GM12878 (cell line): Measurements from ENCODE around the gene BTBD8. TPM values are rescaled to one million over a fixed set of nuclear protein-coding genes. Genes with fewer than 3 reads are reported as not detected.

Experiments used
- ATAC-seq: fragments of 200-7000 bp; cut with Tn5 transposase; 3 replicates; pipeline ENCODE4 v1.9.1; 2020; ENCODE audit warnings: mild to moderate bottlenecking, moderate library complexity
- BruUV-seq: library from RNA; stranded (reverse); fragments of 400-500 nt; replicated peaks from 2 replicates; lab custom pipeline; 2021; lab: Mats Ljungman, UMichigan
- CTCF ChIA-PET: fragments of 300-600 bp; sonication (Branson Sonifier 250); formaldehyde crosslinking; extraction: SDS; loops from one replicate; lab custom pipeline; 2021; ENCODE audit warnings: inconsistent platforms; lab: Yijun Ruan, JAX
- POLR2A ChIA-PET: fragments of 350-600 bp; formaldehyde crosslinking; extraction: SDS; loops from one replicate; lab custom pipeline; 2021; ENCODE audit warnings: inconsistent platforms; lab: Charles Lee
- RAD21 ChIA-PET: fragments of 300-600 bp; sonication (Branson Sonifier 250); formaldehyde crosslinking; loops from one replicate; lab custom pipeline; 2023; ENCODE audit warnings: antibody characterized with exemption; ENCODE audit not compliant: unreplicated experiment; lab: Charles Lee
- SMC1A ChIA-PET: fragments of 300-600 bp; sonication (Branson Sonifier 250); formaldehyde crosslinking; loops from one replicate; lab custom pipeline; 2023; ENCODE audit not compliant: unreplicated experiment, uncharacterized antibody; lab: Charles Lee
- DNase-seq: peaks from one replicate; pipeline ENCODE4 v3.0.0-alpha.2; 2011; ENCODE audit warnings: low read depth, low spot score
- FAIRE-seq: peaks from 3 replicates; lab custom pipeline; 2011; peaks lifted over from hg19 to GRCh38; lab: Jason Lieb, UNC
- H2AFZ ChIP-seq: 2 replicates; pipeline ENCODE4 v1.6.0; 2011; ENCODE audit warnings: low read depth, low read length, control low read depth; ENCODE audit not compliant: control insufficient read depth
- H3K27ac ChIP-seq: 2 replicates; pipeline ENCODE4 v1.5.1; 2011; ENCODE audit warnings: control low read depth; ENCODE audit not compliant: control insufficient read depth, insufficient read depth
- H3K27me3 ChIP-seq, 2 experiments: replicated peaks in 1 of 2; 2 replicates each; pipeline versions ENCODE4 v1.6.0 to v1.6.1; 2011; ENCODE audit warnings: low read length in 1 of 2; ENCODE audit not compliant: control insufficient read depth in 2 of 2, insufficient read depth in 2 of 2
- H3K36me3 ChIP-seq, 2 experiments: 2 replicates each; pipeline ENCODE4 v1.5.1; 2011; ENCODE audit warnings: low read length in 1 of 2; ENCODE audit not compliant: control insufficient read depth in 2 of 2, insufficient read depth in 2 of 2
- H3K4me1 ChIP-seq: 2 replicates; pipeline ENCODE4 v1.6.1; 2011; ENCODE audit warnings: mild to moderate bottlenecking, low read length, moderate library complexity, mixed read lengths; ENCODE audit not compliant: control insufficient read depth, insufficient read depth
- H3K4me2 ChIP-seq: 2 replicates; pipeline ENCODE4 v1.6.0; 2011; ENCODE audit warnings: control low read depth; ENCODE audit not compliant: control insufficient read depth, insufficient read depth
- H3K4me3 ChIP-seq: fragments of 200-600 bp; sonication (generic); 2 replicates; pipeline ENCODE4 v1.5.1; 2016
- H3K79me2 ChIP-seq: 2 replicates; pipeline ENCODE4 v1.6.0; 2011; ENCODE audit warnings: low read length; ENCODE audit not compliant: control insufficient read depth, insufficient read depth
- H3K9ac ChIP-seq: 2 replicates; pipeline ENCODE4 v1.8.0; 2011; ENCODE audit warnings: low read length, control low read depth, mixed read lengths; ENCODE audit not compliant: control insufficient read depth, insufficient read depth
- H3K9me3 ChIP-seq: replicated peaks from 3 replicates; pipeline ENCODE4 v1.5.1; 2011; ENCODE audit warnings: mild to moderate bottlenecking, low read length; ENCODE audit not compliant: control insufficient read depth, insufficient read depth
- H4K20me1 ChIP-seq: 2 replicates; pipeline ENCODE4 v1.6.0; 2011; ENCODE audit not compliant: control insufficient read depth, insufficient read depth
- CHD4 ChIP-seq: fragments of 200-600 bp; sonication (generic); IDR thresholded peaks from 2 replicates; pipeline ENCODE4 v1.6.1; 2016; ENCODE audit warnings: mild to moderate bottlenecking
- FOXK2 ChIP-seq: fragments of 450-650 bp; IDR thresholded peaks from 2 replicates; pipeline ENCODE4 v1.6.1; 2017; ENCODE audit warnings: mild to moderate bottlenecking, moderate library complexity
- RAD51 ChIP-seq: fragments of 450-650 bp; IDR thresholded peaks from 2 replicates; pipeline ENCODE4 v1.6.1; 2016; ENCODE audit warnings: moderate library complexity, mild to moderate bottlenecking, inconsistent platforms
- WGBS: methylation state at CpG from one replicate; pipeline ENCODE4 v1.1.6; 2016; ENCODE audit warnings: low lambda C conversion rate; ENCODE audit not compliant: insufficient replicate concordance, insufficient coverage; ENCODE audit errors: missing lambda C conversion rate; 5-methylcytosine and 5-hydroxymethylcytosine counted together
- in situ Hi-C: fragments of 300-500 bp; cut with MboI; formaldehyde crosslinking; loops from 9 replicates; pipeline ENCODE4 v1.14.3; 2018; ENCODE audit warnings: mixed read lengths
- intact Hi-C: fragments of 100-400 bp; cut with micrococcal nuclease; formaldehyde crosslinking; loops from one replicate; pipeline ENCODE4 v1.14.2; 2022; ENCODE audit not compliant: unreplicated experiment
- polyA plus RNA-seq, 11 experiments: library from polyadenylated mRNA; depleted of rRNA in 4 of 11; unstranded in 6 of 11; stranded (reverse) in 5 of 11; fragments of >200 nt; fragmentation: Nextera tagmentation in 4 of 11; fragmentation: Illumina TruSeq in 1 of 11; extraction: Ambion mirVana in 4 of 11; extraction: Trizol in 1 of 11; gene quantifications; 1 replicate in 1 of 11; 2 replicates in 10 of 11; pipeline versions ENCODE4 v1.2.1 to v1.2.3, GENCODE V29; 2011 to 2016; ENCODE audit warnings: inconsistent platforms in 2 of 11, missing spikeins in 2 of 11, low read depth in 1 of 11
- total RNA-seq, 4 experiments: library from RNA; depleted of rRNA in 3 of 4; stranded (reverse); fragments of >200 nt in 3 of 4; fragmentation: Illumina TruSeq in 1 of 4; extraction: Trizol in 1 of 4; gene quantifications; 2 replicates each; pipeline versions ENCODE4 v1.2.1 to v1.2.3, GENCODE V29; 2013 to 2021
- TF ChIP-seq, protein P1 (sequence below): fragments of 450-650 bp; IDR thresholded peaks from 2 replicates; pipeline ENCODE4 v1.6.1; 2017; ENCODE audit warnings: antibody characterized with exemption, mild to moderate bottlenecking, moderate library complexity

The BTBD8 gene
- total and polyA plus RNA-seq, 10 of the 15 experiments (the other 5 are each of a cell fraction or from before 2014, with no cell fraction given): 0.07 to 0.32 (median 0.19) TPM; not detected in 1

- TF ChIP-seq, protein P1, sequence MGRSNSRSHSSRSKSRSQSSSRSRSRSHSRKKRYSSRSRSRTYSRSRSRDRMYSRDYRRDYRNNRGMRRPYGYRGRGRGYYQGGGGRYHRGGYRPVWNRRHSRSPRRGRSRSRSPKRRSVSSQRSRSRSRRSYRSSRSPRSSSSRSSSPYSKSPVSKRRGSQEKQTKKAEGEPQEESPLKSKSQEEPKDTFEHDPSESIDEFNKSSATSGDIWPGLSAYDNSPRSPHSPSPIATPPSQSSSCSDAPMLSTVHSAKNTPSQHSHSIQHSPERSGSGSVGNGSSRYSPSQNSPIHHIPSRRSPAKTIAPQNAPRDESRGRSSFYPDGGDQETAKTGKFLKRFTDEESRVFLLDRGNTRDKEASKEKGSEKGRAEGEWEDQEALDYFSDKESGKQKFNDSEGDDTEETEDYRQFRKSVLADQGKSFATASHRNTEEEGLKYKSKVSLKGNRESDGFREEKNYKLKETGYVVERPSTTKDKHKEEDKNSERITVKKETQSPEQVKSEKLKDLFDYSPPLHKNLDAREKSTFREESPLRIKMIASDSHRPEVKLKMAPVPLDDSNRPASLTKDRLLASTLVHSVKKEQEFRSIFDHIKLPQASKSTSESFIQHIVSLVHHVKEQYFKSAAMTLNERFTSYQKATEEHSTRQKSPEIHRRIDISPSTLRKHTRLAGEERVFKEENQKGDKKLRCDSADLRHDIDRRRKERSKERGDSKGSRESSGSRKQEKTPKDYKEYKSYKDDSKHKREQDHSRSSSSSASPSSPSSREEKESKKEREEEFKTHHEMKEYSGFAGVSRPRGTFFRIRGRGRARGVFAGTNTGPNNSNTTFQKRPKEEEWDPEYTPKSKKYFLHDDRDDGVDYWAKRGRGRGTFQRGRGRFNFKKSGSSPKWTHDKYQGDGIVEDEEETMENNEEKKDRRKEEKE: no peak
Measured at GRCh38 chr1:92228401-92228800, 148.3 kb downstream of the BTBD8 start (continued).

GRCh38 chr1:92230736-92231135 lies 150.6 kb downstream of the BTBD8 start:
- WGBS: 45% methylated on average over 1 of the region's 1 CpG
- CTCF ChIA-PET: interaction anchor here (1.0 kb wide), 1 partner anchor 9 kb away, joined by 3 read pairs; no protein-coding TSS in a partner anchor
- no peaks in the 10 kb centered on the region for H4K20me1 ChIP-seq
- in situ Hi-C loops: no loop called here
- ATAC-seq (no peak), FAIRE-seq (no peak), DNase-seq (no peak)
- BruUV-seq: no TSS peak
- RAD21 ChIA-PET: no interaction called here
- no peaks in the 10 kb centered on the region for H3K27me3 ChIP-seq
- SMC1A ChIA-PET: interaction anchor here (0.6 to 1.1 kb wide), 3 partner anchors 10 to 441 kb away, joined by 3 to 4 read pairs (median 3); no protein-coding TSS in a partner anchor
- intact Hi-C loops: no loop called here
- no peaks in the 10 kb centered on the region for H3K36me3 ChIP-seq
- no peak overlapping the region for H3K4me2 ChIP-seq
- no peaks in the 10 kb centered on the region for H3K4me1 ChIP-seq
- H3K27ac ChIP-seq: no peak overlapping the region
- no peak overlapping the region for H3K4me3 ChIP-seq
- no peak for TF ChIP-seq RAD51
- no peak for TF ChIP-seq CHD4
- no peak for TF ChIP-seq FOXK2
- POLR2A ChIA-PET: interaction anchor here (0.7 kb wide), 1 partner anchor 624 kb away, joined by 4 read pairs; no protein-coding TSS in a partner anchor
- H3K9me3 ChIP-seq: no peaks in the 10 kb centered on the region
- H3K79me2 ChIP-seq: no peaks in the 10 kb centered on the region
- no peak overlapping the region for H2AFZ ChIP-seq
- H3K9ac ChIP-seq: no peak overlapping the region

Other genes starting within 250 kb of the BTBD8 start
- 15.1 and 17.3 TPM in 2 replicates for gene TGFBR3, start 194.2 kb upstream of the BTBD8 start, total RNA-seq (2014; rRNA removed)
- gene TGFBR3, start 194.2 kb upstream of the BTBD8 start, total RNA-seq (2014; rRNA removed; fragmentation: Illumina TruSeq; extraction: Trizol): 10.1 and 11.1 TPM in 2 replicates
- gene TGFBR3, start 194.2 kb upstream of the BTBD8 start, total RNA-seq (2021): 16.5 and 18.6 TPM in 2 replicates
- 7.8 and 9.3 TPM in 2 replicates for gene TGFBR3, start 194.2 kb upstream of the BTBD8 start, polyA plus RNA-seq (2011; rRNA removed)
- gene TGFBR3, start 194.2 kb upstream of the BTBD8 start, polyA plus RNA-seq (2014; fragmentation: Illumina TruSeq; extraction: Trizol): 15.4 and 22.5 TPM in 2 replicates
- gene TGFBR3, start 194.2 kb upstream of the BTBD8 start, polyA plus RNA-seq (2014; fragmentation: Nextera tagmentation; extraction: Ambion mirVana): 1 to 10 TPM; 2.7 to 3.1 TPM
- 6.4 and 7.0 TPM in 2 replicates for gene TGFBR3, start 194.2 kb upstream of the BTBD8 start, polyA plus RNA-seq (2014; rRNA removed)
- gene TGFBR3, start 194.2 kb upstream of the BTBD8 start, polyA plus RNA-seq (2016; fragmentation: Nextera tagmentation; extraction: Ambion mirVana): 10 to 100 TPM; 14.2 to 16.5 TPM
- gene BRDT, start 130.9 kb upstream of the BTBD8 start, total RNA-seq (2014; rRNA removed): 0.11 TPM in 1 of 2 replicates, not detected in the other
- not detected in 2 replicates for gene BRDT, start 130.9 kb upstream of the BTBD8 start, total RNA-seq (2014; rRNA removed; fragmentation: Illumina TruSeq; extraction: Trizol)
- gene BRDT, start 130.9 kb upstream of the BTBD8 start, total RNA-seq (2021): not detected in 2 replicates
- gene BRDT, start 130.9 kb upstream of the BTBD8 start, polyA plus RNA-seq (2011; rRNA removed): not detected in 2 replicates
- not detected in 2 replicates for gene BRDT, start 130.9 kb upstream of the BTBD8 start, polyA plus RNA-seq (2014; fragmentation: Illumina TruSeq; extraction: Trizol)
- under 1 TPM in 1 of 2 experiments, not detected in 1; 0.02 TPM for gene BRDT, start 130.9 kb upstream of the BTBD8 start, polyA plus RNA-seq (2014; fragmentation: Nextera tagmentation; extraction: Ambion mirVana)
- gene BRDT, start 130.9 kb upstream of the BTBD8 start, polyA plus RNA-seq (2014; rRNA removed): not detected in 2 replicates
- gene BRDT, start 130.9 kb upstream of the BTBD8 start, polyA plus RNA-seq (2016; fragmentation: Nextera tagmentation; extraction: Ambion mirVana): not detected
- gene EPHX4, start 50.4 kb upstream of the BTBD8 start, total RNA-seq (2014; rRNA removed): not detected in 2 replicates
- not detected in 2 replicates for gene EPHX4, start 50.4 kb upstream of the BTBD8 start, total RNA-seq (2014; rRNA removed; fragmentation: Illumina TruSeq; extraction: Trizol)
- gene EPHX4, start 50.4 kb upstream of the BTBD8 start, total RNA-seq (2021): not detected in 2 replicates
- gene EPHX4, start 50.4 kb upstream of the BTBD8 start, polyA plus RNA-seq (2011; rRNA removed): not detected in 2 replicates
- gene EPHX4, start 50.4 kb upstream of the BTBD8 start, polyA plus RNA-seq (2014; fragmentation: Illumina TruSeq; extraction: Trizol): not detected in 2 replicates
- gene EPHX4, start 50.4 kb upstream of the BTBD8 start, polyA plus RNA-seq (2014; fragmentation: Nextera tagmentation; extraction: Ambion mirVana): not detected
- not detected in 2 replicates for gene EPHX4, start 50.4 kb upstream of the BTBD8 start, polyA plus RNA-seq (2014; rRNA removed)
- not detected for gene EPHX4, start 50.4 kb upstream of the BTBD8 start, polyA plus RNA-seq (2016; fragmentation: Nextera tagmentation; extraction: Ambion mirVana)
- gene SETSIP, start 4.9 kb upstream of the BTBD8 start, total RNA-seq (2014; rRNA removed): 0.17 TPM in 1 of 2 replicates, not detected in the other
- gene SETSIP, start 4.9 kb upstream of the BTBD8 start, total RNA-seq (2014; rRNA removed; fragmentation: Illumina TruSeq; extraction: Trizol): 0.23 TPM in 1 of 2 replicates, not detected in the other
- gene SETSIP, start 4.9 kb upstream of the BTBD8 start, total RNA-seq (2021): not detected in 2 replicates
- 0.18 and 0.48 TPM in 2 replicates for gene SETSIP, start 4.9 kb upstream of the BTBD8 start, polyA plus RNA-seq (2011; rRNA removed)
- gene SETSIP, start 4.9 kb upstream of the BTBD8 start, polyA plus RNA-seq (2014; fragmentation: Illumina TruSeq; extraction: Trizol): 0.33 and 0.46 TPM in 2 replicates
- under 1 TPM; 0.16 to 0.27 TPM for gene SETSIP, start 4.9 kb upstream of the BTBD8 start, polyA plus RNA-seq (2014; fragmentation: Nextera tagmentation; extraction: Ambion mirVana)
- gene SETSIP, start 4.9 kb upstream of the BTBD8 start, polyA plus RNA-seq (2014; rRNA removed): 0.15 and 0.22 TPM in 2 replicates
- gene SETSIP, start 4.9 kb upstream of the BTBD8 start, polyA plus RNA-seq (2016; fragmentation: Nextera tagmentation; extraction: Ambion mirVana): under 1 TPM; 0.35 to 0.36 TPM
- not detected in 2 replicates for gene C1orf146, start 137.6 kb downstream of the BTBD8 start, total RNA-seq (2014; rRNA removed)
- not detected in 2 replicates for gene C1orf146, start 137.6 kb downstream of the BTBD8 start, total RNA-seq (2014; rRNA removed; fragmentation: Illumina TruSeq; extraction: Trizol)
- not detected in 2 replicates for gene C1orf146, start 137.6 kb downstream of the BTBD8 start, total RNA-seq (2021)
- gene C1orf146, start 137.6 kb downstream of the BTBD8 start, polyA plus RNA-seq (2011; rRNA removed): not detected in 2 replicates
- not detected in 2 replicates for gene C1orf146, start 137.6 kb downstream of the BTBD8 start, polyA plus RNA-seq (2014; fragmentation: Illumina TruSeq; extraction: Trizol)
- gene C1orf146, start 137.6 kb downstream of the BTBD8 start, polyA plus RNA-seq (2014; fragmentation: Nextera tagmentation; extraction: Ambion mirVana): not detected
- not detected in 2 replicates for gene C1orf146, start 137.6 kb downstream of the BTBD8 start, polyA plus RNA-seq (2014; rRNA removed)
- not detected for gene C1orf146, start 137.6 kb downstream of the BTBD8 start, polyA plus RNA-seq (2016; fragmentation: Nextera tagmentation; extraction: Ambion mirVana)
- 13.3 and 17.1 TPM in 2 replicates for gene GLMN, start 218.6 kb downstream of the BTBD8 start, total RNA-seq (2014; rRNA removed)
- gene GLMN, start 218.6 kb downstream of the BTBD8 start, total RNA-seq (2014; rRNA removed; fragmentation: Illumina TruSeq; extraction: Trizol): 17.6 and 18.1 TPM in 2 replicates
- gene GLMN, start 218.6 kb downstream of the BTBD8 start, total RNA-seq (2021): 11.5 TPM in 2 replicates
- 15.3 and 28.0 TPM in 2 replicates for gene GLMN, start 218.6 kb downstream of the BTBD8 start, polyA plus RNA-seq (2011; rRNA removed)
- gene GLMN, start 218.6 kb downstream of the BTBD8 start, polyA plus RNA-seq (2014; fragmentation: Illumina TruSeq; extraction: Trizol): 15.4 and 20.9 TPM in 2 replicates
- gene GLMN, start 218.6 kb downstream of the BTBD8 start, polyA plus RNA-seq (2014; fragmentation: Nextera tagmentation; extraction: Ambion mirVana): 10 to 100 TPM; 18.2 to 20.6 TPM
- gene GLMN, start 218.6 kb downstream of the BTBD8 start, polyA plus RNA-seq (2014; rRNA removed): 11.0 and 14.4 TPM in 2 replicates
- gene GLMN, start 218.6 kb downstream of the BTBD8 start, polyA plus RNA-seq (2016; fragmentation: Nextera tagmentation; extraction: Ambion mirVana): 10 to 100 TPM; 30.0 to 33.7 TPM
- 11.4 and 13.4 TPM in 2 replicates for gene RPAP2, start 218.7 kb downstream of the BTBD8 start, total RNA-seq (2014; rRNA removed)
- gene RPAP2, start 218.7 kb downstream of the BTBD8 start, total RNA-seq (2014; rRNA removed; fragmentation: Illumina TruSeq; extraction: Trizol): 19.7 and 20.0 TPM in 2 replicates
- 20.4 and 22.7 TPM in 2 replicates for gene RPAP2, start 218.7 kb downstream of the BTBD8 start, total RNA-seq (2021)
- gene RPAP2, start 218.7 kb downstream of the BTBD8 start, polyA plus RNA-seq (2011; rRNA removed): 20.7 and 34.5 TPM in 2 replicates
- 23.3 and 29.8 TPM in 2 replicates for gene RPAP2, start 218.7 kb downstream of the BTBD8 start, polyA plus RNA-seq (2014; fragmentation: Illumina TruSeq; extraction: Trizol)
- gene RPAP2, start 218.7 kb downstream of the BTBD8 start, polyA plus RNA-seq (2014; fragmentation: Nextera tagmentation; extraction: Ambion mirVana): 10 to 100 TPM; 20.2 to 24.0 TPM
- gene RPAP2, start 218.7 kb downstream of the BTBD8 start, polyA plus RNA-seq (2014; rRNA removed): 6.1 and 11.4 TPM in 2 replicates
- 10 to 100 TPM; 35.4 to 39.5 TPM for gene RPAP2, start 218.7 kb downstream of the BTBD8 start, polyA plus RNA-seq (2016; fragmentation: Nextera tagmentation; extraction: Ambion mirVana)